GM10248 (cell line): ENCODE measurements around the gene CCDC18.
"Not testable (repeated sequence)": the region's sequence is repeated elsewhere in the genome, so short reads cannot be mapped to it uniquely, and the experiment has no call there.

Experiments
- CTCF ChIA-PET: fragments of 300-600 bp; sonication (Branson Sonifier 250); formaldehyde crosslinking; extraction: SDS; loops from one replicate; lab custom pipeline; 2021; ENCODE audit warnings: antibody characterized with exemption; lab: Yijun Ruan, JAX
- POLR2A ChIA-PET: fragments of 350-650 bp; sonication (Branson Sonifier 250); formaldehyde crosslinking; extraction: SDS; loops from one replicate; lab custom pipeline; 2020; ENCODE audit warnings: antibody characterized with exemption; lab: Yijun Ruan, JAX
- DNase-seq: peaks from one replicate; pipeline ENCODE4 v3.0.0; 2012; ENCODE audit errors: extremely low spot score
- TF ChIP-seq, protein P1 (sequence below): IDR thresholded peaks from 2 replicates; pipeline ENCODE4 v1.5.1; 2012; ENCODE audit warnings: mild to moderate bottlenecking, low read depth; ENCODE audit errors: extremely low read depth, missing control alignments, control extremely low read depth

Gene CCDC18

DNA sequence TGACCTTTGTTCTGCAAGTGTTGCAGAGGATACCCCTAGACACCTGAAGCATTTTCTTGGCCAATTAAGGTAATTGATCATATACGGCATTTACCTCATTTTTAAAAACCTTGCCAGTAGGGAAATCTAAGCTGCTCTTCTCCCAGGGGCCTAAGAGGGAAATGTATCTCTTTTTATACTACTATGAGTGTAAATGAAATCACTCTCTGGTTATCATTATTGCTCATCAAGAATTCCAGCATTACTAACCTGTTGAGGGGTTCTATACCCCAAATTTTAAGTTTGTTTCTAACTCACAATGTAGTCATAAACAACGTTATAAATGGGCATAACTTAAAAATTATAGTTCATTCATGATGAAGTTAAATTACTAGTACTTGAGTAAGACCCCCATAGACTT lies 27.7 kb upstream of the CCDC18 start:
- no peak for DNase-seq
- CTCF ChIA-PET = interaction anchor here (1.2 kb wide), 1 partner anchor 12 kb away, joined by 4 read pairs; no protein-coding TSS in a partner anchor
- POLR2A ChIA-PET = no interaction called here
- TF ChIP-seq, protein P1, sequence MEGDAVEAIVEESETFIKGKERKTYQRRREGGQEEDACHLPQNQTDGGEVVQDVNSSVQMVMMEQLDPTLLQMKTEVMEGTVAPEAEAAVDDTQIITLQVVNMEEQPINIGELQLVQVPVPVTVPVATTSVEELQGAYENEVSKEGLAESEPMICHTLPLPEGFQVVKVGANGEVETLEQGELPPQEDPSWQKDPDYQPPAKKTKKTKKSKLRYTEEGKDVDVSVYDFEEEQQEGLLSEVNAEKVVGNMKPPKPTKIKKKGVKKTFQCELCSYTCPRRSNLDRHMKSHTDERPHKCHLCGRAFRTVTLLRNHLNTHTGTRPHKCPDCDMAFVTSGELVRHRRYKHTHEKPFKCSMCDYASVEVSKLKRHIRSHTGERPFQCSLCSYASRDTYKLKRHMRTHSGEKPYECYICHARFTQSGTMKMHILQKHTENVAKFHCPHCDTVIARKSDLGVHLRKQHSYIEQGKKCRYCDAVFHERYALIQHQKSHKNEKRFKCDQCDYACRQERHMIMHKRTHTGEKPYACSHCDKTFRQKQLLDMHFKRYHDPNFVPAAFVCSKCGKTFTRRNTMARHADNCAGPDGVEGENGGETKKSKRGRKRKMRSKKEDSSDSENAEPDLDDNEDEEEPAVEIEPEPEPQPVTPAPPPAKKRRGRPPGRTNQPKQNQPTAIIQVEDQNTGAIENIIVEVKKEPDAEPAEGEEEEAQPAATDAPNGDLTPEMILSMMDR = no peak

DNA sequence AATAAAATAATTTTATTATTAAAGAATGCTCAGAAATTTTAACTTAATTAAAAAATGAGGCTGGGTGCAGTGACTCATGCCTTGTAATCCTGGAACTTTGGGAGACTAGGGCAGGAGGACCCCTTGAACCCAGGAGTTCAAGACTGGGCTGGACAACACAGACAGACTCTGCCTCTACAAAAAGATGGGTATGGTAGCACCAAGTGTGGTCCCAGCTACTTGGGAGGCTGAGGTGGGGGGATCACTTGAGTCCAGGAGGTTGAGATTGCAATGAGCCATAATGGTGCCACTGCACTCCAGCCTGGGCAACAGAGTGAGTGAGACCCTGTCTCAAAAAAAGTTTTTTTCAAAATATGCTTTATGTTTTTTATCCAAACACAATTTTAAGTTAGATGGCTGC lies 25.6 kb upstream of the CCDC18 start:
- CTCF ChIA-PET = interaction anchor here (1.5 to 1.6 kb wide), 2 partner anchors 10 to 16 kb away, joined by 3 to 6 read pairs; no protein-coding TSS in a partner anchor
- TF ChIP-seq, protein P1 = no peak
- no peak for DNase-seq
- POLR2A ChIA-PET = interaction anchor here (0.6 kb wide), 1 partner anchor 59 kb away, joined by 3 read pairs; no protein-coding TSS in a partner anchor

DNA sequence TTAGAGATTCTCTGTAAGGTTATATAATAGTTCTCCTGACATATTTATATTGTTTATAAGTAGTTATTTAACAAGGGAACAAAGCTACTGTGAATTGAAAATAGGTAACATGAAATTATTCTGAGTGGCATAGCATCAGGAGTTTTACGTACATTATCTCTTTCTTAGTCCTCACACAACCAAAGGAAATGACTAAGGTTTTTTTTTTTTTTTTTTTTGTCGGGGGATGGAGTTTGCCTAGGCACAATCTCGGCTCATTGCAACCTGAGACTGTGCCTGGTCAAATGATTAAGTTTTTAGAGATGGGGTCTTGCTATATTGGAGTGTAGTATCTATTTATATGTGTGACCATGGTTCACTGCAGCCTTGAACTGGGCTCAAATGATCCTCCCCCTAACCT lies 25.2 kb upstream of the CCDC18 start:
- CTCF ChIA-PET = interaction anchor here (1.6 kb wide), 1 partner anchor 9 kb away, joined by 6 read pairs; no protein-coding TSS in a partner anchor
- POLR2A ChIA-PET = interaction anchor here (0.6 kb wide), 1 partner anchor 59 kb away, joined by 3 read pairs; no protein-coding TSS in a partner anchor
- no peak for DNase-seq
- TF ChIP-seq, protein P1 = no peak

DNA sequence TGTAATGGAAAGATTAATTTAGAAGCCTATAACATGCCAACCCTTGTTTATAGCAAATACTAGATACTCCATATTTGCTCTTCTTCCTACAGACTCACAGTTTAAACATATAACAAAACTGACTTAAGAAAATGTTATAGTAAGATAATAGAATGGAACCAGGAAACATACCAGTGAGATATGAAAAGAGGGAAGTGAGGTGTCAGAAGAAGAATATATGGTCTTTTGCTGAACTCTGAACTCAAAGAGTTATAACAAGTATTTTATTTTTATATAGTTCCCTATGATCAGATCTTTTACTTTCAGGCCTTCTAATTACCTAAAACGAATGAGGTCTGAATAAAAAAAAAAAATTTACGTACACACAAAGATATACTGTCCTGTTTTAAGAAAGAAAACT lies 21.2 kb upstream of the CCDC18 start:
- CTCF ChIA-PET = interaction anchor here (1.4 to 2.3 kb wide), 2 partner anchors 10 to 14 kb away, joined by 3 to 7 read pairs; no protein-coding TSS in a partner anchor
- POLR2A ChIA-PET = no interaction called here
- TF ChIP-seq, protein P1 = no peak
- DNase-seq = no peak

DNA sequence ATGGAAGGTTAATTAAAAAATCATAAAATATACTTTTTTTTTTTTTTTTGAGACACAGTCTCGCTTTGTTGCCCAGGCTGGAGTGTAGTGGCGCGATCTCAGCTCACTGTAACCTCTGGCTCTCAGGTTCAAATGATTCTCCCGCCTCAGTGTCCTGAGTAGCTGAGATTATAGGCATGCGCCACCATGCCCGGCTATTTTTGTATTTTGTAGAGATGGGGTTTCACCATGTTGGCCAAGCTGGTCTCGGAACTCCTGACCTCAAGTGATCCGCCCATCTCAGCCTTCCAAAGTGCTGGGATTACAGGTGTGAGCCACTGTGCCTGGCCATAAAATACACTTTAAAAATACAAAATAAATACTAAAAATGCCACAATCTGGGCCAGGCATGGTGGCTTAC lies 17.2 kb upstream of the CCDC18 start:
- CTCF ChIA-PET = interaction anchor here (0.9 kb wide), 1 partner anchor 9 kb away, joined by 6 read pairs; no protein-coding TSS in a partner anchor
- DNase-seq, POLR2A ChIA-PET: not testable (repeated sequence)

DNA sequence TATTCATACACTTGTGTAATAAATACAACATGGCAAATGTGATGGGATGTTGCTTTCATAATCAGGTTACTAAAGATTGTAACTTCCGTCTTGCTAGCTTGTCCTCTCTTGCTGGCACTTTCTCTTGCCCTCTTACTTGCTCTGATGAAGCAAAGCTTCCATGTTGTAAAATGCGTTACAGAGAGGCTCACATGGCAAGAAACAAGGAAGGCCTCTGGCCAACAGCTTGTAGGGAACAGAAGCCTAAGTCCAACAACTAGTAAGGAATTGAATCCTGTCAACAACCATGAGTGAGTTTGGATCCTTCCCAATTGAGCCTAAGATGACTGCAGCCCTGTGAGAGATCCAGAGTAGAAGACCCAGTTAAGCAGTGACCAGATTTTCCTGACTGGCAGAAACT lies 15.7 kb upstream of the CCDC18 start:
- CTCF ChIA-PET = interaction anchor here (1.0 to 1.5 kb wide), 8 partner anchors 9 to 85 kb away, joined by 3 to 6 read pairs (median 4); no protein-coding TSS in a partner anchor
- POLR2A ChIA-PET = interaction anchor here (1.7 kb wide), 1 partner anchor 8 kb away, joined by 4 read pairs; no protein-coding TSS in a partner anchor
- TF ChIP-seq, protein P1 = no peak
- DNase-seq = no peak

DNA sequence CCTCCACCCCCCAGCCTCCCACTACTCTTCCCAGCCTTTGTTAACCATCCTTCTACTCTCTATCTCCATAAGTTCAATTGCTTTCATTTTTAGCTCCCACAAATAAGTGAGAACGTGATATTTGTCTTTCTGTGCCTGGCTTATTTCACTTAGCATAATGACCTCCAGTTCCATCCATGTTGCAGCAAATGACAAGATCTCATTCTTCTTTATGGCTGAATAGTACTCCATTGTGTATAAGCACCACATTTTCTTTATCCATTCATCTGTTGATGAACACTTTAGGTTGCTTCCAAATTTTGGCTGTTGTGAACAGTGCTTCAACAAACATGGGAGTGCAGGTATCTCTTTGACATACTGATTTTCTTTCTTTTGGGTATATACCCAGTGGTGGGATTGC lies 14.6 kb upstream of the CCDC18 start:
- CTCF ChIA-PET, DNase-seq: not testable (repeated sequence)
- POLR2A ChIA-PET = interaction anchor here (0.6 kb wide), 1 partner anchor 408 kb away, joined by 5 read pairs; no protein-coding TSS in a partner anchor
